GM19351 (cell line): ENCODE results near the gene ZNF337.
A peak's percentile ranks its signal among the peaks of the same experiment; 100 is the strongest.
"Not testable (repeated sequence)": the region's sequence is repeated elsewhere in the genome, so short reads cannot be mapped to it uniquely, and the experiment has no call there.

Experiments
- ATAC-seq: cut with Tn5 transposase; IDR thresholded peaks from one replicate; pipeline ENCODE4 v1.9.1; 2021; ENCODE audit warnings: mild to moderate bottlenecking, moderate library complexity; ENCODE audit not compliant: unreplicated experiment

The ZNF337 gene

GRCh38 chr20:25696371-25697131, at the start of gene ZNF337:
Gene ZNF337, minus strand, starts transcription at chr20:25696853. Its CDS starts 10,436 bp downstream, at chr20:25686417.
- ATAC-seq, result peak; percentile 95

GRCh38 chr20:25745738-25746137, 49.1 kb upstream of the ZNF337 start:
- no peak for ATAC-seq

GRCh38 chr20:25745100-25745499, 48.4 kb upstream of the ZNF337 start:
- ATAC-seq, result no peak

DNA sequence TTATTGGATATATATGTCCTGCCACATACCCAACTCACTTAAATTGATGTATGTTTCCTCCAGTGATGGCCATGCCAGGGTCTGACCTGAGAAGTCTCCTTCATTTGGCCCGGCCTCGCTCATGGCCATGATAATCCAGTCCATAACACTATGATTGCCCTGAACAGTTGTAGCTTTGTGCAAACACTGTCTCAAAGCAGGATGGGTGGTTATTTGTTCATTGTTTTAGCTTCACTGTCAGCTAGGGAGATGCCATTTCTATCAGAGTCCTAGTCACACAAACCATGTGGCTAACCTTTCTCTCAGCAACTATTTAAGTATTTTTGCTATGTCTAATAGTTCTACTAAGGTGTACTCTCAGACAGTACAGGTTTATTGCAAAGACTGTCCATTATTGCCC, 47.6 kb upstream of the ZNF337 start:
- no peak for ATAC-seq

GRCh38 chr20:25741088-25741487, 44.4 kb upstream of the ZNF337 start:
- no peak for ATAC-seq

- ATAC-seq, result no peak
These were observed 43.1 kb upstream of the ZNF337 start for GRCh38 chr20:25739615-25740320.

DNA sequence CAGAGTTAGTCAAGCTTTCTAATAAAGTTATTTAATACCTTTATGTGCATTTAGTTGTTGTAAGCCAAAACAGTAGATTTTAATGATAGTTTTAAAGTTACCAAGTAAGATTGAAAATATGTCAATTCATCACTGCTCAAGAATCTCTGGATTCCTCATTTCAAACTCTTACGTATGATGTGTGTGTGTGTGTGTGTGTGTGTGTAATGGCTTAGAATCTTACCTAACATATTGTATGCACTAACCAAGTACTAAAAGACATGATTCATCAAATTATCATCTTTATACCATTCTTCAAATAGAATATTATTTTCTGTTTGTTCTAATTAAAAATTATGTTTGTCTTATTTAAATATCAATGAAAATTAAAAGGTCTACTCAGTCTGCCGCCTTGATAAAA, 41.5 kb upstream of the ZNF337 start:
- ATAC-seq, result no peak

DNA sequence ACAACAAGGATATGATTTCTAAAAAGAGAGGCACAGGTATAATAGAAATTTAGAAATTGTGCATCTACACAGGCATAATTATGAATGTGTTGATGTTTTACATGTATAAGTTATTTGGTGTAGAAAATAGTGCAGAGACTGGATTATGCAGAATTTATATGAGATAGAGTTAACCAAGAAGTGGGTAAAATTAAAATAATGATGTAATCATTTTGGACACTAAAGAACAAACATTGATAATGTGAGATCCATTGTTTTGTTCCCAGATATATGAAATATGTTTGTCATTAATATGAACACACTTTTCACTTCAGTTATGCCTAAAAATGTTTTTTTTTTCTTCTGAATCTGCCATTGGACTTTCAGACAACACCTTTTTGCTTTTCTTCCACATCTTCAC, 37.2 kb upstream of the ZNF337 start:
- no peak for ATAC-seq

GRCh38 chr20:25730862-25731261, 34.2 kb upstream of the ZNF337 start:
- ATAC-seq, result no peak

GRCh38 chr20:25726357-25726756, 29.7 kb upstream of the ZNF337 start:
- no peak for ATAC-seq

GRCh38 chr20:25725639-25726038, 29.0 kb upstream of the ZNF337 start:
- ATAC-seq, result no peak

- ATAC-seq, result no peak
These were observed 27.3 kb upstream of the ZNF337 start for GRCh38 chr20:25723975-25724374.

DNA sequence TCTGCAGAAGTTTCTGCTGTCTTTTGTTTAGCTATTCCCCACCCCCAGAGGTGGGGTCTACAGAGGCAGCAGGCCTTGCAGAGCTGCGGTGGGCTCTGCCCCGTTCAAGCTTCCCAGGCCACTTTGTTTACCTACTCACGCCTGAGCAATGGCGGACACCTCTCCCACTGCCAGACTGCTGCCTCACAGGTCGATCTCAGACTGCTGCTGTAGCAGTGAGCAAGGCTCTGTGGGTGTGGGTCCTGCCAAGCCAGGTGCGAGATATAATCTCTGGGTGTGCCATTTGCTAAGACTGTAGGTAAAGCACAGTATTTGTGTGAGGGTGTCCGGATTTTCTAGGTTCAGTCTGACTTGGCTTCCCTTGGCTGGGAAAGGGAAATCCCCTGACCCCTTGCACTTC, 23.6 kb upstream of the ZNF337 start:
- no peak for ATAC-seq

- not testable (repeated sequence) for ATAC-seq
These were observed 22.5 kb upstream of the ZNF337 start for GRCh38 chr20:25718896-25719809.

DNA sequence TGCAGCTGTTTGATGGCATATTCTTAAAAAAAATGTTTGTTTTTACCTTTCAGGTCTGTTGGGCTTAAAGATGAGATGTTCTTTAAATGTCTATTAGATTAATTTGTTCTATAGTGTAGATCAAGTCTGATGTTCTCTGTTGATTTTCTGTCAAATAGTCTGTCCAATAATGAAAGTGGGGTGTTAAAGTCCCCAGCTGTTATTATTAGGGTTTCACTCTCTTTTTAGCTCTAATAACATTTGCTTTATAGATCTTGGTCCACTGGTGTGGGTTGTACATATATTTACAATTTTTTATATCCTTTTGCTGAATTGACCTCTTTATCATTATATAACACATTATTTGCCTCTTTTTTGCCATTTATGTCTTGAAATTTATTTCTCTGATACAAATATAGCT, 11.0 kb upstream of the ZNF337 start:
- no peak for ATAC-seq

DNA sequence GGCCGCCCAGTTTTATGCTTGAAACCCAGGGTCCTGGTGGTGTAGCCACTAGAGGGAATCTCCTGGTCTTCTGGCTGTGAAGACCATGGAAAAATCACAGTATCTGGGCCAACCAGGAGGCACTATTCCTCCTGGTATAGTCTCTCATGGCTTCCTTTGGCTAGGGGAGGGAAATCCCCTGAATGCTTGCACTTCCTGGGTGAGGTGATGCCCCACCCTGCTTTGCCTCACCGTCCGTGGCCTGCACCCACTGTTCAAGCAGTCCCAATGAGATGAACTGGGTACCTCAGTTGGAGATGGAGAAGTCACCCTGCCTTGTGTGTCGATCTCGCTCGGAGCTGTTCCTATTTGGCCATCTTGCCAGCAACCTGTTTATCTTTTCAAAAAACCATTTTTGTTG, 10.1 kb upstream of the ZNF337 start:
- ATAC-seq, result no peak

GRCh38 chr20:25705830-25706351, 9.2 kb upstream of the ZNF337 start:
- no peak for ATAC-seq

DNA sequence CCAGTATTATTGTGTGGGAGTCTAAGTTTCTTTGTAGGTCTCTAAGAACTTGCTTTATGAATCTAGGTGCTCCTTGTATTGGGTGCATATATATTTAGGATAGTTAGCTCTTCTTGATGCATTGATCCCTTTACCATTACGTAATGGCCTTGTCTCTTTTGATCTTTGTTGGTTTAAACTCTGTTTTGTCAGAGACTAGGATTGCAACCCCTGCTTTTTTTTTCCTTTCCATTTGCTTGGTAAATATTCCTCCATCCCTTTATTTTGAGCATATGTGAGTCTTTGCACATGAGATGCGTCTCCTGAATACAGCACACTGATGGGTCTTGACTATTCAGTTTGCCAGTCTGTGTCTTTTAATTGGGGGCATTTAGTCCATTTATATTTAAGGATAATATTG, 7.7 kb upstream of the ZNF337 start:
- not testable (repeated sequence) for ATAC-seq

DNA sequence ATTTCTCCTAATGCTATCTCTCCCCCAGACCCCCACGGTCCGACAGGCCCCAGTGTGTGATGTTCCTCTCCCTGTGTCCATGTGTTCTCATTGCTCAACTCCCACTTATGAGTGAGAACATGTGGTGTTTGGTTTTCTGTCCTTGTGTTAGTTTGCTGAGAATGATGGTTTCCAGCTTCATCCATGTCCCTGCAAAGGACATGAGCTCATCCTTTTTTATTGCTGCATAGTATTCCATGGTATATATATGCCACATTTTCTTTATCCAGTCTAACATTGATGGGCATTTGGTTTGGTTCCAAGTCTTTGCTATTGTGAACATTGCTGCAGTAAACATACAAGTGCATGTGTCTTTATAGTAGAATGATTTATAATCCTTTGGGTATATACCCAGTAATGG, 4.2 kb upstream of the ZNF337 start:
- not testable (repeated sequence) for ATAC-seq

DNA sequence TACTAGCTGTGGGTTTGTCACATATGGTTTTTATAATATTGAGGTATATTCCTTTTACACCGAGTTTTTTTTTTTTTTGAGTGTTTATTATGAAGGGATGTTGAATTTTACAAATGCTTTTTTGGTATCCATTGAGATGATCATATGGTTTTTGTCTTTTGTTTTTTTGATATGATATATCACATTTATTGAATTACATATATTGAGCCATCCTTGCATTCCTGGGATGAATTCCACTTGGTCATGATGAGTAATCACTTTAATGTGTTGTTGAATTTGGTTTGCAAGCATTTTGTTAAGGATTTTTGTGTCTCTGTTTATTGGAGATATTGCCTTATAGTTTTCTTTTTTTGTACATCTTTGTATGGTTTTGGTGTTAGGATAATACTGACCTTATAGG, 3.3 kb upstream of the ZNF337 start:
- ATAC-seq, result no peak

GRCh38 chr20:25697132-25697446, 436 bp upstream of the ZNF337 start:
- no peak for ATAC-seq
